Mucosa of stomach (tissue), 1 donor: ENCODE data around the gene FGF5.
"Not testable (repeated sequence)": the region's sequence is repeated elsewhere in the genome, so short reads cannot be mapped to it uniquely, and the experiment has no call there.

Experiments
- H3K27me3 ChIP-seq: one replicate; pipeline ENCODE4 v1.7.0; 2013; ENCODE audit warnings: mild to moderate bottlenecking, low read length; ENCODE audit not compliant: control insufficient read depth, insufficient read depth
- H3K36me3 ChIP-seq: one replicate; pipeline ENCODE4 v1.7.0; 2013; ENCODE audit warnings: low read length; ENCODE audit not compliant: control insufficient read depth, insufficient read depth
- H3K4me1 ChIP-seq: one replicate; pipeline ENCODE4 v1.7.0; 2013; ENCODE audit warnings: mild to moderate bottlenecking, low read length; ENCODE audit not compliant: control insufficient read depth, insufficient read depth
- H3K4me3 ChIP-seq: one replicate; pipeline ENCODE4 v1.7.0; 2013; ENCODE audit warnings: low read length
- H3K9ac ChIP-seq: one replicate; pipeline ENCODE4 v1.7.0; 2013; ENCODE audit warnings: mild to moderate bottlenecking, low read length, moderate library complexity
- H3K9me3 ChIP-seq: one replicate; pipeline ENCODE4 v1.7.0; 2013; ENCODE audit warnings: mild to moderate bottlenecking, low read length, moderate library complexity; ENCODE audit not compliant: control insufficient read depth
- donor health status: Pancreatic carcinoma.

FGF5 gene

DNA sequence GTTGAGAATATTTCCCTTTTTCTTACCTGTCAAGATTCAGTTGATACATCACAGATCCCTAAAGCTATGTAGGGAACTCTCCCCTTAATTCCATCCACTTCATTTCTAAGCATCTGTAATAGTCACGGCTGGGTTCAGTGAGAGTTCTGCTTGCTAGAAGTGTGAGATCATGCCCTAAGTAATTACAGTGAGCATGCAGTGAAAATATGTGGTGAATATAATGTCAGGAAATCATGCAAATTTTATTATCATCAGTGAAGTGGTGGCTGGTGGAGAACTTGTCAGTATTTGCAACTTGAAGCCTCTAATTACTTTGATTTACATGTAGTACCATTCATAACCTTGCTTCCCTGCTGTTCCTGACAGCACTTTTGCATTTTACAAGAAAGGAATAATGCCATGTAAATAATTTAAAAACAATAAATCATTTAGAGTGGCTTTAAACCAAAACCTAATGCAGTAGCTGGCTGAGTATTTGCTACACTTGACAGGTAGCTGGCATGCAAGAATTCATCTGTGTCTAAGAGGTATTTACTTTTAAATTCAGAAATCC lies 40.8 kb downstream of the FGF5 start:
- Histone ChIP-seq H3K27me3 (no peaks in the 10 kb centered on the region), H3K9ac (no peak overlapping the region), H3K4me1 (no peaks in the 10 kb centered on the region), H3K4me3 (no peak overlapping the region), H3K9me3 (no peaks in the 10 kb centered on the region), H3K36me3 (no peaks in the 10 kb centered on the region)

DNA sequence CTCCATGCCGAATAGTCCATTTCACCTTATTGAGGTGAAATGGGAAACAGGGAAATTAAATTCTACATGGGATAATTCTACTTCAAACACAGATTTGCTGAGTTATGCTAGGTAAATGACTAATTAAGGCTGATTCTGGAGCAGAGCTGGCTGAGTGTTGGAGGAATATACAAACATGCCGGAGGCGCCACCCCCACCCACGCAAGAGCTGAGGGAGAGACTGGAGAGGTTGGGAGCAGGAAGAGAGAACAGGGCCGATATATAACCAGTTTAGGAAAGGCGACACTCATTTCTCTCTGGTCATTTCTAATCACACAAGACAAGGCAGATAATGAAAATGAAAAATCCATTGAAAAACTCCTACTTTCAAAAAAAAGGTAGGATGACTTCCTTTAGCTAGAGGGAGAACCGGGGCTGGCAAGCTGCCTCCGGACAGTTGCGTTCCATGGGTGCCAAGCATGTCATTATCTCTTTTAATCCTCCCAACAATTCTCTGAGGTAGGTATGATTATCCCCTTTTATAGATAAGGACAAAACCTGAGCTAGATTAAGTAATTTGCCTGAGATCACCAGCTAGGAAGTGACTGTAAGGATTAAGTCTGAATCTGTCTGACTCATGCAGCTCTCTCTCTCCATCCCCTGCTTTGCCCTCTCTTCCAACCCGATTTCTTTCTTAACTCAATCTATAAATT lies 41.5 kb downstream of the FGF5 start:
- no peaks in the 10 kb centered on the region for H3K27me3 ChIP-seq
- H3K9ac ChIP-seq: no peak overlapping the region
- no peaks in the 10 kb centered on the region for H3K36me3 ChIP-seq
- H3K4me3 ChIP-seq: no peak overlapping the region
- H3K9me3 ChIP-seq: no peaks in the 10 kb centered on the region
- H3K4me1 ChIP-seq: no peaks in the 10 kb centered on the region

DNA sequence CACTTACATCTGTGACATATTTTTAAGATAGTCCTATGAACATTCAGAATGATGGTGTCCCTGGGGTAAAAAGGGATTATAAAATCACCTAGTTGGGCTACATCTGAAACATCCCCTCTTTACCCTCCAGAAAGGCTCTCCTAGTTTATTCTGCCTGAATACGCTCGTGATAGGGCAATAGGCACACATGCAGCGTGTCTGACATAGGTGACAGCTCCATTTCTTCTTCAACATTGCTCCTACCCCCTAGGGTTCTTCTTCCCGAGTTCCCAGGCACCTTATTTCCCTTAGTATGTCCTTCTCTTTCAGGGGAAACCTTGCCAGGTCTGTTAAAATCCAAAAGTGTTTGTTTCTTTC lies 42.0 kb downstream of the FGF5 start:
- Histone ChIP-seq H3K4me3 (no peak overlapping the region), H3K9me3 (no peaks in the 10 kb centered on the region), H3K4me1 (no peaks in the 10 kb centered on the region), H3K9ac (no peak overlapping the region), H3K36me3 (no peaks in the 10 kb centered on the region), H3K27me3 (no peaks in the 10 kb centered on the region)

DNA sequence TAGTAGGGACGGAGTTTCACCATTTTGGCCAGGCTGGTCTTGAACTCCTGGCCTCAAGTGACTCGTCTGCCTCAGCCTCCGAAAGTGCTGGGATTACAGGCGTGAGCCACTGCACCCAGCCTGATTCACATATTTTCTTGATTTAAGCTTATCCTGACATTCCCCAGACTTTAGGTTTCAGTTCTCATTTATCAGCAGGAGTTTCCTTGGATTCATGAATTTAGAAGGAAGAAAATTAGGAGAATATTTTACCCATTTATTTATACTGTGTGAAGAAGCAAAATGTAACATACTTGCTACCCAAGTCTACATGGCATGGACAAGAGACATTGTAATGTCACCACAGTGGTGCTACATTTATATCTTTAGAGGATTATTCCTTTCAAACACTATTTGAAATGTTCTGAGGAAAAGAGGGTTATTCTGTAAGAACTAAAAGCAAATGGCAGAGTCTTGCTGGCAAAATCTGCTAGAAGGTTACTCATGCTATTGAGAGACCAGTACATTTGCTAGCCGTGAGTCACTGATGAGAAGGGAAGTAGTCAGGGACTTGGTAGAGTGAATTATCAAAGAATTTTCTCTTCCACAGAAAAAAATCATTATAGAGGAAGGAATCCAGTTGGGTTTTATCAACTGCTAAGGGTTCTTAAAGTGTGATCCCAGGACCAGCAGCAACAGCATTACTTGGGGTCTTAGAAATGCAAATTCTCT lies 43.0 kb downstream of the FGF5 start:
- Histone ChIP-seq H3K9ac (no peak overlapping the region), H3K9me3 (no peaks in the 10 kb centered on the region), H3K27me3 (no peaks in the 10 kb centered on the region), H3K4me3 (no peak overlapping the region), H3K4me1 (no peaks in the 10 kb centered on the region), H3K36me3 (no peaks in the 10 kb centered on the region)

DNA sequence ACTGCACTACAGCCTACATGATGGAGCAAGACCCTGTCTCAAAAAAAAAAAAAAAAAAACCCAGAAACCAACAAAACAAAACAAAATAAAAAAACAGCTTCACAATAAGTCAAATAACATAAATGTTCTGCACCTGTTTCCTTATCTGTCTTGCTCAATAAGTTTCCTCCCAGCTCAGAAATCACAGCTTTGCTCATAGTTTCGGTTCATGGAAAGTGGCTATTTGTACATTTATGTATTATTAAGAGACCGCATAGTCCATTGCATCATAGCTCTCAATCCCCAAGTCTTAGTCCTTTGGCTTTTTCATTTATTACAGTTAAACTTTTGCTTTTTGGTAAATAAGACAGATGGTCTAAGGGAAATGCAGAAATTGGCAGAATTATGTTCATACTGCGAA lies 44.7 kb downstream of the FGF5 start:
- no peak overlapping the region for H3K4me3 ChIP-seq
- H3K27me3 ChIP-seq: no peaks in the 10 kb centered on the region

DNA sequence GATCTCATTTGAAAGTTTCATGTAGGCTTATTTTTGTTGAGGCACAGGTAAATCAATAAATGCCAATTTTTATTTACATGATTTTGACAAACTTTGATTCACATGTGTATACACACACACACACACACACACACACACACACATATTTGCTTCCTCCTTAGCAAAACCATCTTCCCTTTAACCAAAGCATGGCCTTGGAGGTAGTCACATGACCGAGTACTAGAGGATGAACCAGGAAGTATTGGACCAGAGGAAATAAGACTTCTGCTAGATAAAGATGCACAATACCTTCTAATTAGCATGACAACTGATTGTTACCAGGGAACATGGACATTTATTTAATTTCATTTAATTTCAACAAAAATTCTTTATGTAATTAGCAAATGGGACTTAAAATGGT lies 45.7 kb downstream of the FGF5 start:
- H3K36me3 ChIP-seq: no peaks in the 10 kb centered on the region
- no peak overlapping the region for H3K9ac ChIP-seq
- H3K4me1 ChIP-seq: no peaks in the 10 kb centered on the region
- no peaks in the 10 kb centered on the region for H3K27me3 ChIP-seq
- no peak overlapping the region for H3K4me3 ChIP-seq
- no peaks in the 10 kb centered on the region for H3K9me3 ChIP-seq

More for the DNA sequence above, 44.7 kb downstream of the FGF5 start:
- no peaks in the 10 kb centered on the region for H3K36me3 ChIP-seq
- H3K9me3 ChIP-seq: no peaks in the 10 kb centered on the region
- no peaks in the 10 kb centered on the region for H3K4me1 ChIP-seq
- no peak overlapping the region for H3K9ac ChIP-seq

DNA sequence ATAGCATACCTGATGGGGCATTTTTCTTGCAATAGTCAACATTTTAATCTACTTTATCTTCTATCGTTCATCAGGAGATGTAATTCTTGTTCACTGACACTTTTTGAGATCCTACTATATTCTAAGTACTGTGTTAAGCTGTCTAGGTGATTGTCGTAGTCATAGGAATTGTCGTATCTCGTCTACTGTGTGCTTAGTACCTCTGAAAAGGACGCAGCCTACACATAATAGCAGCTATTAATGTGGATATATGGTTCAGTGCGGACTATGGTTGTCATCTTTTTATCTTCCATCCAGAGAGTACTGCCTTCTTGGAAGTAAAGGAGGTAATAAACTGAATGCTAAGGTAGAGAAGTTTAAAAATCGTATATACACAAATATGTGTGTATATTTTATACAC lies 47.2 kb downstream of the FGF5 start:
- Histone ChIP-seq H3K4me3 (no peak overlapping the region), H3K27me3 (no peaks in the 10 kb centered on the region), H3K9me3 (no peaks in the 10 kb centered on the region), H3K9ac (no peak overlapping the region), H3K36me3 (no peaks in the 10 kb centered on the region), H3K4me1 (no peaks in the 10 kb centered on the region)

DNA sequence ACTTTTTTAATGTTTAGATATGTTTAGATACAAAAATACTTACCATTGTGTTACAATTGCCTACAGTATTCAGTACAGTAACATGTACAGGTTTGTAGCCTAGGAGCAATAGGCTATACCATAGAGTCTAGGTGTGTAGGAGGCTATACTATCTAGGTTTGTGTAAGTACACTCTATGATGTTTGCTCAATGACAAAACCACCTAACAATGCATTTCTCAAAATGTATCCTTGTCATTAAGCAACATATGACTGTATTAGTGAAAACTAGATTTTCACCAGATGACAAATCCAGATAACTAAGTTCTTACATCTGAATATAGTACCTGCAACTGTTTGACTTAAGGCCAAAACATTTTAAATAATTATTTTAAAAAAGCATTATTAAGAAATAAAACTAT lies 49.4 kb downstream of the FGF5 start:
- H3K36me3 ChIP-seq, H3K4me1 ChIP-seq, H3K4me3 ChIP-seq, H3K9me3 ChIP-seq, H3K27me3 ChIP-seq, H3K9ac ChIP-seq: not testable (repeated sequence)

DNA sequence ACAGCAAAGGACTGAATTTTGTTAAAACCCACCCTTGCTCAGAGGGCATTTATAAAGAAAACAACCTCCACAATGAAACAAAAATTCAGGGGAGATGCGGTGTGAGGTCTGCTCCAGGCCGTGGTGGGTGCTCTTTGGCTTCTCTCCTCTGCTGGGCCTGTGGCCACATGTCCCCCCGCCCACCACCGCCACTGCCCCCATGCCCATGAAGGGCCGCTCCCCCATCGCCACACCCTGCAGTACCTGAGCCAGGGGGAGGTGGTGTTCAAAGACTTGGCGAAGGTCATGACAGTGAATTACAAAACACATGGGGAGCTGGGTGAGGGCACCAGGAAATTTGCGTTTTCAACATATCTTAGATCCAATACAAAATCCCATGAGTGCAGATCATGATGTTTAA lies 54.9 kb downstream of the FGF5 start:
- H3K4me3 ChIP-seq: no peak overlapping the region
- no peaks in the 10 kb centered on the region for H3K36me3 ChIP-seq
- no peaks in the 10 kb centered on the region for H3K4me1 ChIP-seq
- H3K27me3 ChIP-seq: no peaks in the 10 kb centered on the region
- no peaks in the 10 kb centered on the region for H3K9me3 ChIP-seq
- no peak overlapping the region for H3K9ac ChIP-seq

DNA sequence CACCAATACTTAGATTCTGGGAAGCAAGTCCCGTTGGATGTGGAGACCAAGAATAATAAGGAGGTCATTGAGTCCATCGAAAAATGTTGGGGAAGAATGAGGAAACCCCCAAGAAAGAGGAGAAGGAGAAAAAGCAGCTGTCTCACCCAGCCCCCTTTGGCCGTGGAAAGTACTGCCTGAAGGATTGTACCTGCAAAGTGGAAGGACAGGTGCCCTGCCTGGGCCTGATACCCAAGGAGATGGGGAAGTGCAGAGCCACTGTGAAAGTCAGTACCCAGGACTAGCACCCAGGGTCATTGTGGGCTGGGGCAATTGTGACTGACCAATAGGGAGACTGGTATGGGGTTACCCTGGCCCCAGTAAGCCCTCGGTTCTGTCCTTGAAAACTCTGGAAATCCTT lies 55.3 kb downstream of the FGF5 start:
- Histone ChIP-seq H3K4me3 (no peak overlapping the region), H3K9ac (no peak overlapping the region), H3K36me3 (no peaks in the 10 kb centered on the region), H3K9me3 (no peaks in the 10 kb centered on the region), H3K4me1 (no peaks in the 10 kb centered on the region), H3K27me3 (no peaks in the 10 kb centered on the region)

DNA sequence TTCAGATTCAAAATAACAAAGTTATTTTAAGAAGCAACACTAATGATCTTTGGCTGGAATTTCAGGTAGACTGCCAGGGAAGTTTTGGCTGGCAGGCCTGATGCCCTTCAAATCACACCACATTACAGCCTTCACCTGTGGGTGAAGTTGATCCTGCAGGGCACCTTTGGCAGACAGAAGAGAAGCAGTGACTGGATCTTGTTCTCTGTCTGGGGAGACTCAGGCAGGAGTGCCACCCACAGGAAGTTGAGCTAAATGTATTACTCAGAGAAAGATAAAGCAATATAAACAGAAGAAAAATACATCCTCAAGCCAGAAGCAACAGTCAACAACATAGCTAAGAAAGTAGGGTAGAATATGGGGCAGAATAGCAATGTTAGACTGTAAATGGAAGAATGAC lies 56.3 kb downstream of the FGF5 start:
- no peaks in the 10 kb centered on the region for H3K36me3 ChIP-seq
- no peak overlapping the region for H3K9ac ChIP-seq
- H3K9me3 ChIP-seq: no peaks in the 10 kb centered on the region
- H3K27me3 ChIP-seq: no peaks in the 10 kb centered on the region
- no peaks in the 10 kb centered on the region for H3K4me1 ChIP-seq
- H3K4me3 ChIP-seq: no peak overlapping the region

DNA sequence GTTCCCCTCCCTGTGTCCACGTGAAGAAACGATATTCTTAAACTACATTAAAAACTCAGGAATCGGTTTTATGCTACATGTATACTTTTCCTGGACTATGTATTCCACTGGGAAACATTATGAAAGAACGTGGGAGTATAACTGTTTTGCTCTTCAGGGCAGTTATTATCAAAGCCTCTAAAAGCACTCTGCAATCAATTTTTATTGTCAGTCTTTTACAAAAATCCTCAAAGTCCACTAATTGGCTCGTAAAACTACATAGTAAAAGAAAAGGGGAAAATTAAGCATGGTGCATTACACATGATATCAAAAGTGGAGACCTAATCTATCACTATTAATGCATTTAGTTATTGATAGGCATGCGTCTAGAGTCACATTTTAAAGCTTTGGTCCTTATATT lies 57.7 kb downstream of the FGF5 start:
- Histone ChIP-seq H3K4me3 (no peak overlapping the region), H3K27me3 (no peaks in the 10 kb centered on the region), H3K36me3 (no peaks in the 10 kb centered on the region), H3K9me3 (no peaks in the 10 kb centered on the region), H3K4me1 (no peaks in the 10 kb centered on the region), H3K9ac (no peak overlapping the region)
